Measurements from ENCODE around the gene ARCN1. TPM values are rescaled to one million over a fixed set of nuclear protein-coding genes. Genes with fewer than 3 reads are reported as not detected.

The ARCN1 gene
- total and polyA plus RNA-seq, 2 of the 4 experiments (the other 2 are of a cell fraction): 148 to 212 TPM

GRCh38 chr11:118544010-118544646 lies 28.1 kb upstream of the ARCN1 start:
- no peaks in the 10 kb centered on the region for H3K79me1 ChIP-seq (ENCODE audit: low read depth in 1 of 2, low read length in 2 of 2)
- in situ Hi-C loops (cut with MboI; ENCODE audit: low sequenced_read_pairs): no loop called here
- H2AFZ ChIP-seq (replicated peaks; ENCODE audit: low read length, poor library complexity): no peak overlapping the region
- H2BK5ac ChIP-seq (ENCODE audit: low read depth, low read length, poor library complexity, severe bottlenecking): no peak overlapping the region
- no peak overlapping the region for H4K8ac ChIP-seq (ENCODE audit: low read depth in 2 of 2, low read length in 2 of 2)
- H2AK5ac ChIP-seq (ENCODE audit: low read depth, low read length): no peak overlapping the region
- no peak overlapping the region for H2BK120ac ChIP-seq (ENCODE audit: low read depth, low read length)
- no peak for ATAC-seq (ENCODE audit: low read depth)
- 100% methylated on average over 2 of the region's 8 CpGs; no CpG with 5 or more reads in 1 of the 2 experiments for WGBS, 2 experiments (ENCODE audit: extremely low coverage in 2 of 2, insufficient read length in 1 of 2)
- no peak overlapping the region for H2BK20ac ChIP-seq (ENCODE audit: low read depth, low read length)
- H3K4me3 ChIP-seq (ENCODE audit: insufficient read depth, low read depth, low read length): no peak overlapping the region
- no peaks in the 10 kb centered on the region for H3K4me1 ChIP-seq (ENCODE audit: control insufficient read depth, insufficient read depth, low read length)
- H2AK9ac ChIP-seq (replicated peaks; ENCODE audit: low read depth, low read length, poor library complexity): no peak overlapping the region
- H4K91ac ChIP-seq (ENCODE audit: insufficient read depth, low read depth, low read length): no peak overlapping the region
- dilution Hi-C loops (cut with HindIII; ENCODE audit: low sequenced_read_pairs, unreplicated experiment): no loop called here
- H3K4me2 ChIP-seq (ENCODE audit: low read depth, low read length): no peak overlapping the region
- ChIA-PET POLR2A (ENCODE audit: unreplicated experiment) (no interaction called here), CTCF (no interaction called here)
- H4K5ac ChIP-seq (ENCODE audit: low read depth, low read length): no peak overlapping the region
- no peak overlapping the region for H3K23ac ChIP-seq (ENCODE audit: low read depth, low read length)
- H3K4ac ChIP-seq (ENCODE audit: low read depth, low read length): no peak overlapping the region
- TF ChIP-seq ELK1 (IDR thresholded peaks at IDR 0.05; ENCODE audit: borderline replicate concordance, low read depth, low read length) (no peak), CTCF (conservative IDR thresholded peaks at IDR 0.05; ENCODE audit: low read depth, low read length) (no peak), USF2 (IDR thresholded peaks at IDR 0.05; ENCODE audit: low read depth, low read length) (no peak), MAFK (IDR thresholded peaks at IDR 0.05; ENCODE audit: low read depth, low read length) (peak; percentile 47), FOS (IDR thresholded peaks at IDR 0.05; ENCODE audit: low read depth, low read length) (no peak), NFE2L2 (IDR thresholded peaks at IDR 0.05; ENCODE audit: low read depth, low read length) (no peak)
- H2BK15ac ChIP-seq (ENCODE audit: low read depth, low read length): no peak overlapping the region
- no peaks in the 10 kb centered on the region for H3K27me3 ChIP-seq (ENCODE audit: control insufficient read depth, insufficient read depth, low read length)
- no peak overlapping the region for H3K14ac ChIP-seq (replicated peaks; ENCODE audit: low read depth, low read length)
- no TSS peak for BruUV-seq (replicated peaks)
- no peak overlapping the region for H3K9ac ChIP-seq (ENCODE audit: low read depth, low read length)
- no peak overlapping the region for H3K56ac ChIP-seq (ENCODE audit: extremely low read depth, insufficient read depth, low read length)
- H3K9me1 ChIP-seq (ENCODE audit: insufficient read depth, low read length): peaks cover 8% of the 10 kb centered on the region
- no peak overlapping the region for H3K18ac ChIP-seq (ENCODE audit: low read depth, low read length)
- H3K27ac ChIP-seq (ENCODE audit: insufficient read depth, low read length): no peak overlapping the region
- H4K20me1 ChIP-seq (ENCODE audit: insufficient read depth, low read length): no peaks in the 10 kb centered on the region; the same call in 1 of the 2 replicates
- no peaks in the 10 kb centered on the region for H3K9me3 ChIP-seq (ENCODE audit: control insufficient read depth, insufficient read depth, low read length)
- intact Hi-C loops (cut with micrococcal nuclease): no loop called here
- H3K36me3 ChIP-seq (ENCODE audit: control insufficient read depth, insufficient read depth, low read length): peaks cover 17% of the 10 kb centered on the region
- DNase-seq: no peak

Data from IMR-90 (cell line).